HepG2 (cell line): ENCODE results near the gene MYO7A. TPM values are rescaled to one million over a fixed set of nuclear protein-coding genes. Genes with fewer than 3 reads are reported as not detected.

Experiments
- EED ChIP-seq: sonication (generic); formaldehyde crosslinking; IDR thresholded peaks from 2 replicates; pipeline ENCODE4 v1.5.0; 2020; ENCODE audit warnings: mild to moderate bottlenecking, missing genetic modification reagents
- ETV5 ChIP-seq: IDR thresholded peaks from 2 replicates; pipeline ENCODE4 v1.6.1; 2018; ENCODE audit warnings: missing biosample characterization, missing genetic modification reagents, inconsistent platforms, borderline replicate concordance
- HNF1B ChIP-seq: sonication (generic); formaldehyde crosslinking; IDR thresholded peaks from 2 replicates; pipeline ENCODE4 v1.5.1; 2020; ENCODE audit warnings: mild to moderate bottlenecking, moderate library complexity, missing genetic modification reagents
- JARID2 ChIP-seq: sonication (generic); formaldehyde crosslinking; IDR thresholded peaks from 2 replicates; pipeline ENCODE4 v1.8.1; 2023; ENCODE audit warnings: missing genetic modification reagents, inconsistent platforms; ENCODE audit not compliant: insufficient replicate concordance
- PPARG ChIP-seq: conservative IDR thresholded peaks from 2 replicates; pipeline ENCODE4 v1.6.1; 2016; ENCODE audit warnings: missing biosample characterization, missing genetic modification reagents
- REST ChIP-seq, 2 experiments: IDR thresholded peaks; 2 replicates each; pipeline ENCODE4 v1.6.1; 2011 to 2012; ENCODE audit warnings: low read length in 2 of 2, borderline replicate concordance in 1 of 2, low read depth in 1 of 2, mild to moderate bottlenecking in 1 of 2, moderate library complexity in 1 of 2
- SALL1 ChIP-seq: sonication (generic); formaldehyde crosslinking; IDR thresholded peaks from 2 replicates; pipeline ENCODE4 v1.8.0; 2022; ENCODE audit warnings: mild to moderate bottlenecking, missing genetic modification reagents
- SOX13 ChIP-seq, 3 experiments: fragments of 450-650 bp in 1 of 3; sonication (generic) in 1 of 3; formaldehyde crosslinking in 1 of 3; IDR thresholded peaks in 2 of 3; conservative IDR thresholded peaks in 1 of 3; 2 replicates each; pipeline versions ENCODE4 v1.5.0 to v1.6.1; 2016 to 2020; ENCODE audit warnings: antibody characterized with exemption in 1 of 3, mild to moderate bottlenecking in 1 of 3, missing compliant biosample characterization in 1 of 3, missing genetic modification reagents in 1 of 3, moderate library complexity in 1 of 3
- SPEN ChIP-seq: sonication (generic); formaldehyde crosslinking; IDR thresholded peaks from 2 replicates; pipeline ENCODE4 v1.5.1; 2020; ENCODE audit warnings: low read depth, mild to moderate bottlenecking, missing genetic modification reagents
- TCF12 ChIP-seq, 2 experiments: fragments of 450-650 bp in 1 of 2; sonication (generic) in 1 of 2; formaldehyde crosslinking in 1 of 2; IDR thresholded peaks; 2 replicates each; pipeline versions ENCODE4 v1.6.1 to v1.8.0; 2017 to 2022; ENCODE audit warnings: antibody characterized with exemption in 1 of 2, mild to moderate bottlenecking in 1 of 2, missing genetic modification reagents in 1 of 2, moderate library complexity in 1 of 2
- TEAD3 ChIP-seq: optimal IDR thresholded peaks from 2 replicates; pipeline ENCODE3; 2016; ENCODE audit warnings: borderline replicate concordance
- ZNF101 ChIP-seq: sonication (generic); formaldehyde crosslinking; IDR thresholded peaks from 2 replicates; pipeline ENCODE4 v1.4.0; 2020; ENCODE audit warnings: mild to moderate bottlenecking, low read depth, missing genetic modification reagents, borderline replicate concordance
- ZNF441 ChIP-seq: sonication (generic); formaldehyde crosslinking; IDR thresholded peaks from 2 replicates; pipeline ENCODE4 v1.7.0; 2021; ENCODE audit warnings: missing genetic modification reagents, borderline replicate concordance
- ZNF512 ChIP-seq: sonication (generic); formaldehyde crosslinking; IDR thresholded peaks from 2 replicates; pipeline ENCODE4 v1.4.0; 2020; ENCODE audit warnings: mild to moderate bottlenecking, missing genetic modification reagents
- ZNF567 ChIP-seq: sonication (generic); formaldehyde crosslinking; IDR thresholded peaks from 2 replicates; pipeline ENCODE4 v1.8.1; 2023; ENCODE audit warnings: mild to moderate bottlenecking, missing genetic modification reagents, borderline replicate concordance
- ZNF772 ChIP-seq: sonication (generic); formaldehyde crosslinking; IDR thresholded peaks from 2 replicates; pipeline ENCODE4 v1.5.0; 2020; ENCODE audit warnings: mild to moderate bottlenecking, missing genetic modification reagents
- ZNF782 ChIP-seq: sonication (generic); formaldehyde crosslinking; IDR thresholded peaks from 2 replicates; pipeline ENCODE4 v1.4.0; 2020; ENCODE audit warnings: missing genetic modification reagents, mild to moderate bottlenecking, borderline replicate concordance
- polyA plus RNA-seq, 8 experiments: library from polyadenylated mRNA; depleted of rRNA in 3 of 8; stranded (reverse) in 7 of 8; unstranded in 1 of 8; fragments of >200 nt; fragmentation: Illumina TruSeq in 4 of 8; extraction: Trizol in 4 of 8; gene quantifications; 2 replicates each; pipeline versions ENCODE4 v1.2.1 to v1.2.3, GENCODE V29; 2011 to 2016; ENCODE audit warnings: low read depth in 4 of 8, missing spikeins in 1 of 8, mixed read lengths in 1 of 8; ENCODE audit not compliant: insufficient read depth in 1 of 8
- total RNA-seq, 5 experiments: library from RNA; depleted of rRNA; stranded (reverse); fragments of >200 nt; fragmentation: Illumina TruSeq; extraction: Trizol; gene quantifications; 2 replicates each; pipeline ENCODE4 v1.2.3, GENCODE V29; 2016; ENCODE audit warnings: low read depth in 1 of 5
- TF ChIP-seq, protein P1 (sequence below): sonication (generic); formaldehyde crosslinking; IDR thresholded peaks from 2 replicates; pipeline ENCODE4 v1.5.0; 2020; ENCODE audit warnings: missing genetic modification reagents, mild to moderate bottlenecking, borderline replicate concordance

The MYO7A gene
- total and polyA plus RNA-seq, 2 of the 13 experiments (the other 11 are each of a cell fraction or from before 2014, with no cell fraction given): 7.5 to 10.0 TPM

DNA sequence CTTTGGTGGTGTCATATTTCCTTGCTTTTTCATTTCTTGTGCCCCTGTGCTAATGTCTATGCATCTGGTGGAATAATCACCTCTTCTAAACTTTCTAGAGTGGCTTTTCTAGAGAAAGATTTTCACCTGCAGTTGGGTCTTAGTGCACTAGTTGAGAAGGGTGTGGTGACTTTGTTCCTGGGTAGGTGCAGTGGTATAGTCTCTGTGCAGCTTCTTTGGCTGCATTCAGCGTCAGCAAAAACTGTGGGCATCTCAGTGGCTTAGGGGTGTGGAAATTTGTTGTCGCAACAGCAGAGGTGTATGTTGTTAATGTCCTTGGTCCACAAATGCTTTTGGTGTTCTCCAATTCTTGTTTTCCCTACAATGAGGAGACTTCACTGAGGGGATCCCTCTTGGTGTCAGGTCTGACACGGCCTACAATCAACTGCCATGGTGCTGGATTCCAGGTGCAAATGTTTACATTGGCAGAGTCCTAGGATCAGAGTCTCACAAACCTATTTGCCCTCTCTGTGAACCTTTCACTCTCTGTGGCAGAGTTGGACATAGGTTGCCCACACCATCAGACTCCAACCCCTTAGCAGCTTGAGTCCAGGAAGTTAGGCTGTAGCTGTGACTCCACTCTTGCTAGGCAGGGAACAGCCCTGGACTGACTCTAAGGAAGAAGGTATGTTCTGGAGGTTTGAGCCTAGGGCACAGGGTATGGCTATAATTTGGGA lies 124.7 kb downstream of the MYO7A start (continued):
- no peak; the same call in 1 of the 2 replicates for TF ChIP-seq HNF1B (CRISPR knock-in tag)
- no peak for TF ChIP-seq TCF12 (IDR thresholded peaks at IDR 0.05)
- no peak for TF ChIP-seq TCF12 (CRISPR knock-in tag; IDR thresholded peaks at IDR 0.05)
- TF ChIP-seq ZNF101: no peak
- TF ChIP-seq EED (CRISPR knock-in tag): 0 out of 2 replicates have a peak, but pooled peaks have one; percentile 65
- TF ChIP-seq ZNF782: no peak
- 0 out of 2 replicates have a peak, but pooled peaks have one; percentile 51 for TF ChIP-seq ZNF772
- 0 out of 2 replicates have a peak, but pooled peaks have one; percentile 25 for TF ChIP-seq ETV5 (CRISPR knock-in tag)
- TF ChIP-seq JARID2 (CRISPR knock-in tag): no peak
- 0 out of 2 replicates have a peak, but pooled peaks have one; percentile 20 for TF ChIP-seq PPARG (CRISPR knock-in tag)
- TF ChIP-seq TEAD3 (CRISPR knock-in tag): peak; percentile 75
- peak; percentile 47; the same call in 1 of the 2 replicates for TF ChIP-seq SALL1
- peak; percentile 69; the same call in 1 of the 2 replicates for TF ChIP-seq ZNF441
- TF ChIP-seq ZNF567 (CRISPR knock-in tag): no peak
- TF ChIP-seq SPEN: 0 out of 2 replicates have a peak, but pooled peaks have one; percentile 42
- TF ChIP-seq, protein P1, sequence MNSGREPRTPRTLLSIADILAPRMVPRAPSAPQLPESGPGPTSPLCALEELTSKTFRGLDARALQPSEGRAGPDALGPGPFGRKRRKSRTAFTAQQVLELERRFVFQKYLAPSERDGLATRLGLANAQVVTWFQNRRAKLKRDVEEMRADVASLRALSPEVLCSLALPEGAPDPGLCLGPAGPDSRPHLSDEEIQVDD (CRISPR knock-in tag): no peak
- no peak for TF ChIP-seq REST (IDR thresholded peaks at IDR 0.05; ENCODE audit: borderline replicate concordance in 1 of 2, low read depth in 1 of 2, low read length in 2 of 2)
- no peak for TF ChIP-seq ZNF512 (CRISPR knock-in tag)
- TF ChIP-seq SOX13 (IDR thresholded peaks at IDR 0.05): no peak
- peak in 1 of 2 experiments; percentile 45; a peak in 1 of 4 replicates for TF ChIP-seq SOX13 (CRISPR knock-in tag; conservative IDR thresholded peaks at IDR 0.05 in 1 of 2, IDR thresholded peaks at IDR 0.05 in 1 of 2)
